DOHH2 (cell line): Measurements from ENCODE around the gene IRX4.

ENCODE experiments used
- CTCF ChIP-seq: fragments of 200-600 bp; sonication (generic); IDR thresholded peaks from one replicate; pipeline ENCODE4 v1.5.1; 2014; ENCODE audit warnings: antibody characterized with exemption, mild to moderate bottlenecking, low read depth, low read length; ENCODE audit not compliant: poor library complexity, severe bottlenecking
- EZH2phosphoT487 ChIP-seq: fragments of 200-600 bp; sonication (generic); IDR thresholded peaks from 2 replicates; pipeline ENCODE4 v1.6.1; 2017; ENCODE audit warnings: borderline replicate concordance, mild to moderate bottlenecking, antibody characterized with exemption, low read length, moderate library complexity, mixed read lengths

GRCh38 chr5:1883120-1883924 is 597 bp upstream of the IRX4 start:
- TF ChIP-seq CTCF (no peak), EZH2phosphoT487 (no peak)
